ENCODE measurements around the gene PCDHGA1.

The PCDHGA1 gene

GRCh38 chr5:141519605-141520565 is 189.6 kb downstream of the PCDHGA1 start:
- ChIA-PET CTCF (interaction anchor here (1.0 to 11.2 kb wide), 8 partner anchors 10 to 112 kb away, joined by 3 to 214 read pairs (median 10); partner anchors contain the start of genes PCDHGA10, PCDHGA11, PCDHGB6 and PCDHGB7), POLR2A (no interaction called here)
- TF ChIP-seq CTCF (IDR thresholded peaks at IDR 0.05; ENCODE audit: control extremely low read depth, extremely low read depth, low read depth, missing control alignments): no peak
- no peak for DNase-seq (ENCODE audit: extremely low spot score)

- TF ChIP-seq CTCF (IDR thresholded peaks at IDR 0.05; ENCODE audit: control extremely low read depth, extremely low read depth, low read depth, missing control alignments): no peak
- DNase-seq (ENCODE audit: extremely low spot score): no peak
- ChIA-PET CTCF (interaction anchor here (0.7 to 11.2 kb wide), 14 partner anchors 11 to 201 kb away, joined by 3 to 214 read pairs (median 12); partner anchors contain the start of genes PCDHGA10, PCDHGA11, PCDHGB6 and PCDHGB7), POLR2A (no interaction called here)
Measured at GRCh38 chr5:141521244-141521781, 191.0 kb downstream of the PCDHGA1 start.

GRCh38 chr5:141522301-141522700 is 192.0 kb downstream of the PCDHGA1 start:
- TF ChIP-seq CTCF (IDR thresholded peaks at IDR 0.05; ENCODE audit: control extremely low read depth, extremely low read depth, low read depth, missing control alignments): no peak
- POLR2A ChIA-PET: no interaction called here
- DNase-seq (ENCODE audit: extremely low spot score): no peak
- CTCF ChIA-PET: interaction anchor here (0.8 to 11.2 kb wide), 16 partner anchors 12 to 202 kb away, joined by 3 to 214 read pairs (median 12); partner anchors contain the start of genes PCDHGA10, PCDHGA11, PCDHGB7 and PCDHGC3

- ChIA-PET CTCF (interaction anchor here (0.6 to 11.2 kb wide), 40 partner anchors 9 to 204 kb away, joined by 3 to 214 read pairs (median 6); partner anchors contain the start of genes HDAC3, PCDHGA10, PCDHGA11 and PCDHGA12), POLR2A (no interaction called here)
- no peak for TF ChIP-seq CTCF (IDR thresholded peaks at IDR 0.05; ENCODE audit: control extremely low read depth, extremely low read depth, low read depth, missing control alignments)
- DNase-seq (ENCODE audit: extremely low spot score): no peak
Measured at GRCh38 chr5:141523991-141524390, 193.7 kb downstream of the PCDHGA1 start.

GRCh38 chr5:141524604-141525597 is 194.6 kb downstream of the PCDHGA1 start:
- TF ChIP-seq CTCF (IDR thresholded peaks at IDR 0.05; ENCODE audit: control extremely low read depth, extremely low read depth, low read depth, missing control alignments): peak; percentile 99
- ChIA-PET POLR2A (no interaction called here), CTCF (interaction anchor here (0.6 to 11.2 kb wide), 37 partner anchors 8 to 205 kb away, joined by 3 to 214 read pairs (median 6); partner anchors contain the start of genes HDAC3, PCDHGA10, PCDHGA11 and PCDHGA12)
- peak; percentile 78 for DNase-seq (ENCODE audit: extremely low spot score)

Data from GM10248 (cell line).